SK-N-SH (cell line): Measurements from ENCODE around the gene ARHGAP26. TPM values are rescaled to one million over a fixed set of nuclear protein-coding genes. Genes with fewer than 3 reads are reported as not detected.

ENCODE experiments used
- CTCF ChIA-PET: fragments of 300-600, 350-600 bp; formaldehyde crosslinking; extraction: SDS; loops from one replicate; lab custom pipeline; 2021; lab: Yijun Ruan, JAX
- POLR2A ChIA-PET: fragments of 350-600 bp; sonication (Branson Sonifier 250); formaldehyde crosslinking; extraction: SDS; loops from one replicate; lab custom pipeline; 2020; ENCODE audit warnings: antibody characterized with exemption, inconsistent platforms; lab: Yijun Ruan, JAX
- DNase-seq: peaks from one replicate; pipeline ENCODE4 v3.0.0; 2012
- H2AFZ ChIP-seq: fragments of 200-600 bp; sonication (generic); 2 replicates; pipeline ENCODE4 v1.8.1; 2016; ENCODE audit warnings: antibody characterized with exemption, mild to moderate bottlenecking, low read depth
- H3F3A ChIP-seq: fragments of 200-600 bp; sonication (generic); replicated peaks from 2 replicates; pipeline ENCODE3; 2016; ENCODE audit warnings: antibody characterized with exemption, mild to moderate bottlenecking; ENCODE audit not compliant: insufficient read depth
- H3K27ac ChIP-seq, 2 experiments: fragments of 200-500 bp in 1 of 2; fragments of 200-600 bp in 1 of 2; sonication (Bioruptor generic) in 1 of 2; sonication (generic), shearing (Covaris generic) in 1 of 2; 2 replicates each; pipeline versions ENCODE4 v1.5.1 to v1.6.1; 2014 to 2016; ENCODE audit warnings: low read depth in 2 of 2, inconsistent platforms in 1 of 2, low read length in 1 of 2, mild to moderate bottlenecking in 1 of 2, mixed read lengths in 1 of 2
- H3K27me3 ChIP-seq: fragments of 200-600 bp; sonication (generic), shearing (Covaris generic); 2 replicates; pipeline ENCODE4 v1.6.1; 2016; ENCODE audit warnings: mixed run types; ENCODE audit not compliant: insufficient read depth
- H3K36me3 ChIP-seq, 2 experiments: fragments of 200-500 bp in 1 of 2; fragments of 200-600 bp in 1 of 2; sonication (Bioruptor generic) in 1 of 2; sonication (generic) in 1 of 2; replicated peaks in 1 of 2; 2 replicates each; pipeline versions ENCODE3 to v1.5.1; 2014 to 2016; ENCODE audit warnings: low read length in 1 of 2, mild to moderate bottlenecking in 1 of 2; ENCODE audit not compliant: insufficient read depth in 2 of 2, control insufficient read depth in 1 of 2
- H3K4me1 ChIP-seq, 2 experiments: fragments of 200-500 bp in 1 of 2; fragments of 200-600 bp in 1 of 2; sonication (Bioruptor generic) in 1 of 2; sonication (generic), shearing (Covaris generic) in 1 of 2; 2 replicates each; pipeline versions ENCODE4 v1.5.1 to v1.6.1; 2014 to 2016; ENCODE audit warnings: low read depth in 1 of 2, low read length in 1 of 2, mixed run types in 1 of 2; ENCODE audit not compliant: insufficient read depth in 2 of 2, control insufficient read depth in 1 of 2
- H3K4me2 ChIP-seq: fragments of 200-600 bp; sonication (generic), shearing (Covaris generic); 2 replicates; pipeline ENCODE4 v1.6.1; 2017; ENCODE audit warnings: mixed run types
- H3K4me3 ChIP-seq, 2 experiments: fragments of 200-500 bp in 1 of 2; fragments of 200-600 bp in 1 of 2; sonication (Bioruptor generic) in 1 of 2; sonication (generic), shearing (Covaris generic) in 1 of 2; 2 replicates each; pipeline versions ENCODE4 v1.5.1 to v1.8.1; 2014 to 2016; ENCODE audit warnings: low read depth in 2 of 2, inconsistent platforms in 1 of 2, low read length in 1 of 2, mild to moderate bottlenecking in 1 of 2, mixed read lengths in 1 of 2, moderate library complexity in 1 of 2
- H3K79me2 ChIP-seq: fragments of 200-600 bp; sonication (generic); 2 replicates; pipeline ENCODE4 v1.8.1; 2017; ENCODE audit warnings: mild to moderate bottlenecking; ENCODE audit not compliant: insufficient read depth
- H3K9ac ChIP-seq: fragments of 200-600 bp; sonication (generic); 2 replicates; pipeline ENCODE4 v1.6.1; 2017; ENCODE audit warnings: mixed run types
- H3K9me2 ChIP-seq: fragments of 200-600 bp; sonication (generic); 2 replicates; pipeline ENCODE4 v1.6.1; 2017; ENCODE audit warnings: mixed run types
- H3K9me3 ChIP-seq: fragments of 200-600 bp; sonication (generic); 2 replicates; pipeline ENCODE4 v1.6.1; 2017; ENCODE audit warnings: mixed run types, mild to moderate bottlenecking, moderate library complexity
- H4K20me1 ChIP-seq: fragments of 200-600 bp; sonication (generic); 2 replicates; pipeline ENCODE4 v1.6.1; 2017; ENCODE audit warnings: mild to moderate bottlenecking, mixed run types; ENCODE audit not compliant: insufficient read depth
- CTCF ChIP-seq: fragments of 200-600 bp; sonication (generic); IDR thresholded peaks from 2 replicates; pipeline ENCODE4 v1.6.1; 2017; ENCODE audit warnings: antibody characterized with exemption, mild to moderate bottlenecking, moderate library complexity
- EZH2phosphoT487 ChIP-seq: fragments of 200-600 bp; sonication (generic); IDR thresholded peaks from 2 replicates; pipeline ENCODE4 v1.6.1; 2017; ENCODE audit warnings: low read depth, mixed run types, mild to moderate bottlenecking, antibody characterized with exemption, moderate library complexity, borderline replicate concordance
- FOXJ3 ChIP-seq: sonication (generic); formaldehyde crosslinking; IDR thresholded peaks from 2 replicates; pipeline ENCODE4 v1.5.1; 2020; ENCODE audit warnings: mild to moderate bottlenecking, missing genetic modification reagents
- GABPA ChIP-seq: IDR thresholded peaks from 2 replicates; pipeline ENCODE4 v1.4.0; 2012; ENCODE audit warnings: low read depth, mild to moderate bottlenecking
- MXI1 ChIP-seq: IDR thresholded peaks from 2 replicates; pipeline ENCODE4 v1.6.1; 2012; ENCODE audit warnings: mild to moderate bottlenecking, low read depth, low read length, improper control_type of control experiment
- NFIC ChIP-seq: IDR thresholded peaks from 2 replicates; pipeline ENCODE4 v1.4.0; 2012; ENCODE audit warnings: borderline replicate concordance
- NRF1 ChIP-seq: IDR thresholded peaks from 2 replicates; pipeline ENCODE4 v1.6.1; 2012; ENCODE audit warnings: low read depth, mild to moderate bottlenecking, low read length
- RAD21 ChIP-seq: IDR thresholded peaks from 2 replicates; pipeline ENCODE4 v1.6.1; 2012; ENCODE audit warnings: mild to moderate bottlenecking, low read length
- REST ChIP-seq: IDR thresholded peaks from 2 replicates; pipeline ENCODE4 v1.6.1; 2012; ENCODE audit warnings: mild to moderate bottlenecking, low read depth, low read length, moderate library complexity
- RXRA ChIP-seq: IDR thresholded peaks from 2 replicates; pipeline ENCODE4 v1.4.0; 2012; ENCODE audit warnings: low read depth, mild to moderate bottlenecking, borderline replicate concordance
- TCF12 ChIP-seq: IDR thresholded peaks from 2 replicates; pipeline ENCODE4 v1.4.0; 2012
- YY1 ChIP-seq: IDR thresholded peaks from 2 replicates; pipeline ENCODE4 v1.4.0; 2012; ENCODE audit warnings: low read depth, mild to moderate bottlenecking
- WGBS: methylation state at CpG from one replicate; pipeline ENCODE4 v1.1.6; 2017; ENCODE audit warnings: low lambda C conversion rate; 5-methylcytosine and 5-hydroxymethylcytosine counted together
- polyA plus RNA-seq, 3 experiments: library from polyadenylated mRNA; depleted of rRNA; stranded (reverse); fragments of >200 nt; gene quantifications; 2 replicates each; pipeline ENCODE4 v1.2.3, GENCODE V29; 2012
- TF ChIP-seq, protein P1 (sequence below): IDR thresholded peaks from 2 replicates; pipeline ENCODE4 v1.4.0; 2012; ENCODE audit warnings: low read depth, borderline replicate concordance

The ARHGAP26 gene
- polyA plus RNA-seq, 1 of the 3 experiments (the other 2 are of a cell fraction) = 6.1 TPM

GRCh38 chr5:142840575-142840974 lies 70.4 kb downstream of the ARHGAP26 start:
- no peak overlapping the region for H3K4me2 ChIP-seq
- H3K36me3 ChIP-seq = no peaks in the 10 kb centered on the region
- no peak overlapping the region for H3K4me3 ChIP-seq
- no peaks in the 10 kb centered on the region for H3K9me2 ChIP-seq
- TF ChIP-seq EZH2phosphoT487 = no peak
- no peak for TF ChIP-seq FOXJ3
- no peak for TF ChIP-seq NFIC
- TF ChIP-seq, protein P1, sequence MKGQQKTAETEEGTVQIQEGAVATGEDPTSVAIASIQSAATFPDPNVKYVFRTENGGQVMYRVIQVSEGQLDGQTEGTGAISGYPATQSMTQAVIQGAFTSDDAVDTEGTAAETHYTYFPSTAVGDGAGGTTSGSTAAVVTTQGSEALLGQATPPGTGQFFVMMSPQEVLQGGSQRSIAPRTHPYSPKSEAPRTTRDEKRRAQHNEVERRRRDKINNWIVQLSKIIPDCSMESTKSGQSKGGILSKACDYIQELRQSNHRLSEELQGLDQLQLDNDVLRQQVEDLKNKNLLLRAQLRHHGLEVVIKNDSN = no peak
- TF ChIP-seq TCF12 = no peak
- TF ChIP-seq RXRA = no peak
- no peak for TF ChIP-seq CTCF
- TF ChIP-seq YY1 = no peak
- TF ChIP-seq GABPA = no peak
- no peak for TF ChIP-seq NRF1
- TF ChIP-seq RAD21 = no peak
- no peak for TF ChIP-seq MXI1
- no peak for TF ChIP-seq REST
- H3K9ac ChIP-seq = no peak overlapping the region
- no peaks in the 10 kb centered on the region for H4K20me1 ChIP-seq
- H3K79me2 ChIP-seq = no peaks in the 10 kb centered on the region
- no peaks in the 10 kb centered on the region for H3K27me3 ChIP-seq
- H3F3A ChIP-seq = peaks cover 3% of the 10 kb centered on the region
- no peak overlapping the region for H2AFZ ChIP-seq
- WGBS = 93% methylated on average over 2 of the region's 2 CpGs
- POLR2A ChIA-PET = no interaction called here
- H3K9me3 ChIP-seq = no peaks in the 10 kb centered on the region
- H3K4me1 ChIP-seq = peaks cover 9 to 41% of the 10 kb centered on the region in 2 experiments
- DNase-seq = no peak
- H3K27ac ChIP-seq = peak overlapping the region; percentile 64 to 94; a peak in 3 of 4 replicates
- CTCF ChIA-PET = interaction anchor here (1.0 to 1.4 kb wide), 2 partner anchors 60 to 123 kb away, joined by 3 to 4 read pairs; no protein-coding TSS in a partner anchor
